ENCODE measurements around the gene EDEM3.
"Not testable (repeated sequence)": the region's sequence is repeated elsewhere in the genome, so short reads cannot be mapped to it uniquely, and the experiment has no call there.

Gene EDEM3

DNA sequence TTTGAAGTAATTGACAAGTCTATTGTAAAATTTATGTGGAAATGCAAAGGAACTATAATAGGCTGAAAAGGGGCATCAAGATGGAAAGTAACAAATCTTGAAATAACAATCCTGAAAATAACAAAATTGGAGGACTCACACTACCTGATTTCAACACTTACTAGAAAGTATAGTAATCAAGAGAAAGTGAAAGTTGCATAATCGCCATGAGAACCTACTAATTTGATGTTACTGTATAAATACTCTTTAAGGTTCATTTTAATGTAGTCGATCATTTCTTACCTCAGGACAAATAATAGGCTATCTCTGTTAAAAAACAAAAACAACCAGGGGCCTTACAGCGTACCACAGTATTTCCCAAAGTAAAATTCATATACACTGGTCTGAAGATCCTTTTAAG is 71.7 kb downstream of the EDEM3 start:
- no peak overlapping the region for H3K9ac ChIP-seq (ENCODE audit: low read length in 5 of 5)
- no peaks in the 10 kb centered on the region for H3K36me3 ChIP-seq (ENCODE audit: control insufficient read depth in 5 of 5, insufficient read depth in 5 of 5, low read length in 5 of 5)

DNA sequence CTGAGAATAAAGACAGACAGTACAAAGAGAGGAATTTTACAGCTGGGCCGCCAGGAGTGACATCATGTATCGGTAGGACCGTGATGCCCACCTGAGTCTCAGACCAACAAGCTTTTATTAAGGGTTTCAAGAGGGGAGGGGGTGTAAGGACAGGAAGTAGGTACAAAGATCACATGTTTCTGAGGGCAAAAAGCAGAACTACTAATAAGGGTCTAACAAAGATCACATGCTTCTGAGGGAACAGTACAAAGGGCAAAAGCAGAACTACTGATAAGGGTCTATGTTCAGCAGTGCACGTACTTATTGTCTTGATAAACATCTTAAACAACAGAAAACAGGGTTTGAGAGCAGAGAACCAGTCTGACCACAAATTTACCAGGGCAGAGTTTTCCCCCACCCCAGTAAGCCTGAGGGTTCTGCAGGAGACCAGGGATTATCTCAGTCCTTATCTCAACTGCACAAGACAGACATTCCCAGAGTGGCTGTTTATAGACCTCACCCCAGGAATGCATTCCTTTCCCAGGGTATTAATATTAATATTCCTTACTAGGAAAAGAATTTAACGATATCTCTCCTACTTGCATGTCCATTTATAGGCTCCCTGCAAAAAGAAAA is 73.9 kb downstream of the EDEM3 start:
- H3K4me1 ChIP-seq (ENCODE audit: control insufficient read depth in 5 of 5, insufficient read depth in 5 of 5, low read length in 5 of 5): peaks cover 0 to 10% (median 0%) of the 10 kb centered on the region in 5 donors
- H3K9me3 ChIP-seq (ENCODE audit: control insufficient read depth in 5 of 5, low read length in 5 of 5); H3K27ac ChIP-seq (ENCODE audit: low read depth, low read length); H3K36me3 ChIP-seq (ENCODE audit: control insufficient read depth in 5 of 5, insufficient read depth in 5 of 5, low read length in 5 of 5); H3K27me3 ChIP-seq (ENCODE audit: control insufficient read depth in 5 of 5, insufficient read depth in 4 of 5, low read length in 5 of 5); H3K4me3 ChIP-seq (ENCODE audit: low read depth in 1 of 5, low read length in 5 of 5); H3K9ac ChIP-seq (ENCODE audit: low read length in 5 of 5): not testable (repeated sequence)

More for the DNA sequence above, 71.7 kb downstream of the EDEM3 start:
- H3K4me1 ChIP-seq (ENCODE audit: control insufficient read depth in 5 of 5, insufficient read depth in 5 of 5, low read length in 5 of 5): peaks cover 0 to 10% (median 0%) of the 10 kb centered on the region in 5 donors
- H3K27ac ChIP-seq (ENCODE audit: low read depth, low read length): no peak overlapping the region
- peaks cover 0 to 9% (median 3%) of the 10 kb centered on the region in 5 donors for H3K9me3 ChIP-seq (ENCODE audit: control insufficient read depth in 5 of 5, low read length in 5 of 5)
- no peak overlapping the region for H3K4me3 ChIP-seq (ENCODE audit: low read depth in 1 of 5, low read length in 5 of 5)
- no peaks in the 10 kb centered on the region for H3K27me3 ChIP-seq (ENCODE audit: control insufficient read depth in 5 of 5, insufficient read depth in 4 of 5, low read length in 5 of 5)

GRCh38 chr1:184679472-184679871 is 75.2 kb downstream of the EDEM3 start:
- H3K27ac ChIP-seq (ENCODE audit: low read depth, low read length); H3K36me3 ChIP-seq (ENCODE audit: control insufficient read depth in 5 of 5, insufficient read depth in 5 of 5, low read length in 5 of 5); H3K9ac ChIP-seq (ENCODE audit: low read length in 5 of 5); H3K4me3 ChIP-seq (ENCODE audit: low read depth in 1 of 5, low read length in 5 of 5); H3K4me1 ChIP-seq (ENCODE audit: control insufficient read depth in 5 of 5, insufficient read depth in 5 of 5, low read length in 5 of 5); H3K27me3 ChIP-seq (ENCODE audit: control insufficient read depth in 5 of 5, insufficient read depth in 4 of 5, low read length in 5 of 5); H3K9me3 ChIP-seq (ENCODE audit: control insufficient read depth in 5 of 5, low read length in 5 of 5): not testable (repeated sequence)

GRCh38 chr1:184677344-184677743 is 77.3 kb downstream of the EDEM3 start:
- no peak overlapping the region for H3K4me3 ChIP-seq (ENCODE audit: low read depth in 1 of 5, low read length in 5 of 5)
- no peak overlapping the region for H3K27ac ChIP-seq (ENCODE audit: low read depth, low read length)
- H3K27me3 ChIP-seq (ENCODE audit: control insufficient read depth in 5 of 5, insufficient read depth in 4 of 5, low read length in 5 of 5): peaks cover 0 to 3% (median 0%) of the 10 kb centered on the region in 5 donors
- H3K9me3 ChIP-seq (ENCODE audit: control insufficient read depth in 5 of 5, low read length in 5 of 5): peaks cover 0 to 9% (median 3%) of the 10 kb centered on the region in 5 donors
- H3K9ac ChIP-seq (ENCODE audit: low read length in 5 of 5): no peak overlapping the region
- H3K36me3 ChIP-seq (ENCODE audit: control insufficient read depth in 5 of 5, insufficient read depth in 5 of 5, low read length in 5 of 5): no peaks in the 10 kb centered on the region
- H3K4me1 ChIP-seq (ENCODE audit: control insufficient read depth in 5 of 5, insufficient read depth in 5 of 5, low read length in 5 of 5): no peaks in the 10 kb centered on the region

- H3K36me3 ChIP-seq (ENCODE audit: control insufficient read depth in 5 of 5, insufficient read depth in 5 of 5, low read length in 5 of 5): no peaks in the 10 kb centered on the region
- no peak overlapping the region for H3K4me3 ChIP-seq (ENCODE audit: low read depth in 1 of 5, low read length in 5 of 5)
- no peak overlapping the region for H3K9ac ChIP-seq (ENCODE audit: low read length in 5 of 5)
- peaks cover 0 to 3% (median 0%) of the 10 kb centered on the region in 5 donors for H3K9me3 ChIP-seq (ENCODE audit: control insufficient read depth in 5 of 5, low read length in 5 of 5)
- H3K27ac ChIP-seq (ENCODE audit: low read depth, low read length): no peak overlapping the region
- H3K27me3 ChIP-seq (ENCODE audit: control insufficient read depth in 5 of 5, insufficient read depth in 4 of 5, low read length in 5 of 5): peaks cover 0 to 3% (median 0%) of the 10 kb centered on the region in 5 donors
- H3K4me1 ChIP-seq (ENCODE audit: control insufficient read depth in 5 of 5, insufficient read depth in 5 of 5, low read length in 5 of 5): no peaks in the 10 kb centered on the region
Observed at GRCh38 chr1:184673305-184673704, 81.4 kb downstream of the EDEM3 start.

DNA sequence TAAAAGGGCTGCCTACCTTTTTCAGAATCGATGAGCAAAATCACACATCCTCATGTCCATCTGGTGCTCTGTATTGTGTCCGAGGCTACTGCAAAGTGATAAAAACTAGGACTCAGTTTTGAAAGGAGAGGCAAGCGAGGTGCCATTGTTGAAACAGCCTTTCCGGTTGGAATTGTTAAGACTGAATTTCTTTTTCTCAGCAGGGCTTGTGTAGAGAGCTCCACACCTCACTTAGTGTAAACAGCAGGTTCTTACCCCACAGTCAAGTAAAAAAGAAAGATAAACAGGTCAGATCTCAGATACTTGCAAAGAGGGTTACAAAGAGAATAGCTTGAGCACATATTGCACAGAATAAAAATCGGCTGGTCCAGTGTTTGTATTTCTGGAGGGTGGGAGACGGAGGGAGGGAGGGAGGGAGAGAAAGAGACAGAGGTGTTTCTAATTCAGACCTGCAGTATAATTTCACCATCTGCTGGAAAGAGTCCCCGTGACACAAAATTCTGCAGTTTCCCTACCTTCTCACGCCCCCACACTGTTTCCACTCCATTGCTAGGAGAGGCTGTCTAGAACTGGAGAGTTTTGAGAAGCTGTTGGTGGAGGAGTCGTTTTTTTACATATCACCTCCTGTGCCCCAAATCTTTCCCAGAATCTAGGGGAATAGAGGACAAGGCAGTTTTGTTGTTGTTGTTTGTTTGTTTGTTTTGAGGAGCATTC is 82.5 kb downstream of the EDEM3 start:
- Histone ChIP-seq H3K9ac (ENCODE audit: low read length in 5 of 5) (no peak overlapping the region), H3K4me3 (ENCODE audit: low read depth in 1 of 5, low read length in 5 of 5) (no peak overlapping the region), H3K27me3 (ENCODE audit: control insufficient read depth in 5 of 5, insufficient read depth in 4 of 5, low read length in 5 of 5) (peaks cover 0 to 3% (median 0%) of the 10 kb centered on the region in 5 donors), H3K27ac (ENCODE audit: low read depth, low read length) (no peak overlapping the region), H3K36me3 (ENCODE audit: control insufficient read depth in 5 of 5, insufficient read depth in 5 of 5, low read length in 5 of 5) (no peaks in the 10 kb centered on the region), H3K4me1 (ENCODE audit: control insufficient read depth in 5 of 5, insufficient read depth in 5 of 5, low read length in 5 of 5) (no peaks in the 10 kb centered on the region), H3K9me3 (ENCODE audit: control insufficient read depth in 5 of 5, low read length in 5 of 5) (peaks cover 0 to under 1% (median 0%) of the 10 kb centered on the region in 5 donors)

- Histone ChIP-seq H3K9me3 (ENCODE audit: control insufficient read depth in 5 of 5, low read length in 5 of 5) (no peaks in the 10 kb centered on the region), H3K27me3 (ENCODE audit: control insufficient read depth in 5 of 5, insufficient read depth in 4 of 5, low read length in 5 of 5) (peaks cover 0 to 5% (median 2%) of the 10 kb centered on the region in 5 donors), H3K9ac (ENCODE audit: low read length in 5 of 5) (no peak overlapping the region), H3K4me3 (ENCODE audit: low read depth in 1 of 5, low read length in 5 of 5) (no peak overlapping the region), H3K36me3 (ENCODE audit: control insufficient read depth in 5 of 5, insufficient read depth in 5 of 5, low read length in 5 of 5) (no peaks in the 10 kb centered on the region), H3K4me1 (ENCODE audit: control insufficient read depth in 5 of 5, insufficient read depth in 5 of 5, low read length in 5 of 5) (peaks cover 0 to 3% (median 1%) of the 10 kb centered on the region in 5 donors), H3K27ac (ENCODE audit: low read depth, low read length) (no peak overlapping the region)
Observed at GRCh38 chr1:184669391-184669790, 85.3 kb downstream of the EDEM3 start.

DNA sequence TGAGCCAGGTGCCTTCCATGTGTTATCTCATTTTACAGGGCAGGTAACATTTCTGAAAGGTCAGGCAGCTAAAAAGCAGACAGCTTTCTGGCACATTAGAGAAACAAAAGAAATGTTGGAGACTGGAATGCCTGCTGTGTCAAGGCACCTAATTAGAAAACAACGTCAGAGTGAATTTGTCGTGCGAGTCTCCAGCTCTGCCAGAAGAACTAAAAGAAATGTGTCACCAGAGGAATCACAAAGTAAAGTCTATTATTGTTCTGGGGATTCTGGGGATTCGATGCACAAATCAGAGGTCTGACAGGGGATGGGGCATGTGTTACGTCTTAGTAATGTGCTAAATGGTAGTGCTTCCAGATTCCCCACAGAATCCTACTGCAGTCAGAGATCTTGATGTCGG is 89.3 kb downstream of the EDEM3 start:
- Histone ChIP-seq H3K9ac (ENCODE audit: low read length in 5 of 5) (no peak overlapping the region), H3K9me3 (ENCODE audit: control insufficient read depth in 5 of 5, low read length in 5 of 5) (no peaks in the 10 kb centered on the region), H3K4me3 (ENCODE audit: low read depth in 1 of 5, low read length in 5 of 5) (no peak overlapping the region), H3K27me3 (ENCODE audit: control insufficient read depth in 5 of 5, insufficient read depth in 4 of 5, low read length in 5 of 5) (peaks cover 0 to 11% (median 4%) of the 10 kb centered on the region in 5 donors), H3K36me3 (ENCODE audit: control insufficient read depth in 5 of 5, insufficient read depth in 5 of 5, low read length in 5 of 5) (no peaks in the 10 kb centered on the region), H3K27ac (ENCODE audit: low read depth, low read length) (no peak overlapping the region), H3K4me1 (ENCODE audit: control insufficient read depth in 5 of 5, insufficient read depth in 5 of 5, low read length in 5 of 5) (peaks cover 0 to 12% (median 11%) of the 10 kb centered on the region in 5 donors)

- Histone ChIP-seq H3K27ac (ENCODE audit: low read depth, low read length) (no peak overlapping the region), H3K4me3 (ENCODE audit: low read depth in 1 of 5, low read length in 5 of 5) (no peak overlapping the region), H3K9ac (ENCODE audit: low read length in 5 of 5) (no peak overlapping the region), H3K36me3 (ENCODE audit: control insufficient read depth in 5 of 5, insufficient read depth in 5 of 5, low read length in 5 of 5) (no peaks in the 10 kb centered on the region), H3K9me3 (ENCODE audit: control insufficient read depth in 5 of 5, low read length in 5 of 5) (no peaks in the 10 kb centered on the region), H3K4me1 (ENCODE audit: control insufficient read depth in 5 of 5, insufficient read depth in 5 of 5, low read length in 5 of 5) (peaks cover 0 to 12% (median 11%) of the 10 kb centered on the region in 5 donors), H3K27me3 (ENCODE audit: control insufficient read depth in 5 of 5, insufficient read depth in 4 of 5, low read length in 5 of 5) (peaks cover 0 to 11% (median 4%) of the 10 kb centered on the region in 5 donors)
Observed at GRCh38 chr1:184664661-184665060, 90.0 kb downstream of the EDEM3 start.

GRCh38 chr1:184664042-184664660 is 90.5 kb downstream of the EDEM3 start:
- Histone ChIP-seq H3K9ac (ENCODE audit: low read length in 5 of 5) (peak overlapping the region in 1 of 5 donors; percentile 55), H3K9me3 (ENCODE audit: control insufficient read depth in 5 of 5, low read length in 5 of 5) (no peaks in the 10 kb centered on the region), H3K4me1 (ENCODE audit: control insufficient read depth in 5 of 5, insufficient read depth in 5 of 5, low read length in 5 of 5) (peaks cover 0 to 12% (median 11%) of the 10 kb centered on the region in 5 donors), H3K36me3 (ENCODE audit: control insufficient read depth in 5 of 5, insufficient read depth in 5 of 5, low read length in 5 of 5) (no peaks in the 10 kb centered on the region), H3K27ac (ENCODE audit: low read depth, low read length) (no peak overlapping the region), H3K4me3 (ENCODE audit: low read depth in 1 of 5, low read length in 5 of 5) (peak overlapping the region; percentile 55 to 73 (median 60)), H3K27me3 (ENCODE audit: control insufficient read depth in 5 of 5, insufficient read depth in 4 of 5, low read length in 5 of 5) (peaks cover 0 to 11% (median 4%) of the 10 kb centered on the region in 5 donors)
